HuH-7.5 (cell line): ENCODE results near the gene ANAPC10.
"Not testable (repeated sequence)": the region's sequence is repeated elsewhere in the genome, so short reads cannot be mapped to it uniquely, and the experiment has no call there.

Source experiments
- DNase-seq: peaks from one replicate; pipeline ENCODE4 v3.0.0; 2011; ENCODE audit warnings: low spot score

Gene ANAPC10

DNA sequence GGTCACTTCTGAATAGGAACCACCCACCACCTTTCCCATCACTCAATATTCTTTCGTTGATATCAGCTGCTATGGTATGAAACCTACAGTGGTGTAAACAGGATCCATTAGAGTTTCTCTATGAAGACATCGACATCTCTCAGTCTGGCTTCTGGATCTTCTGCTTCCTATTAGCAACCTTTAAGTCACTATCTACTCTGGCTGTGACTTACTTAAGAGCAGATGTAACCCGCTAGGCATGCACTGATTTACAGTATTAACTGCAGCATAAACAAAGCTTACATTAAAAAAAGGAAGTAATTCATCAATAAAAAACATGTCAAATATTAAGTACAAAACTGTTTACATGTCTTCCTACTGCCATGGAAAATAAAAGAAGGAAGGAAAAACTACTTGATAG lies 96.4 kb downstream of the ANAPC10 start:
- no peak for DNase-seq

DNA sequence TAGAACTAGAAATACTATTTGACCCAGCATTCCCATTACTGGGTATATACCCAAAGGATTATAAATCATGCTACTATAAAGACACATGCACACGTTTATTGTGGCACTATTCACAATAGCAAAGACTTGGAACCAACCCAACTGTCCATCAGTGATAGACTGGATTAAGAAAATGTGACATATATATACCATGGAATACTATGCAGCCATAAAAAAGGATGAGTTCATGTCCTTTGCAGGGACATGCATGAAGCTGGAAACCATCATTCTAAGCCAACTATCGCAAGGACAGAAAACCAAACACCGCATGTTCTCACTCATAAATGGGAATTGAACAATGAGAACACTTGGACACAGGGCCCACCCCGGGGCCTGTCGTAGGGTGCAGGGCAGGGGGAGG lies 97.3 kb downstream of the ANAPC10 start:
- not testable (repeated sequence) for DNase-seq

DNA sequence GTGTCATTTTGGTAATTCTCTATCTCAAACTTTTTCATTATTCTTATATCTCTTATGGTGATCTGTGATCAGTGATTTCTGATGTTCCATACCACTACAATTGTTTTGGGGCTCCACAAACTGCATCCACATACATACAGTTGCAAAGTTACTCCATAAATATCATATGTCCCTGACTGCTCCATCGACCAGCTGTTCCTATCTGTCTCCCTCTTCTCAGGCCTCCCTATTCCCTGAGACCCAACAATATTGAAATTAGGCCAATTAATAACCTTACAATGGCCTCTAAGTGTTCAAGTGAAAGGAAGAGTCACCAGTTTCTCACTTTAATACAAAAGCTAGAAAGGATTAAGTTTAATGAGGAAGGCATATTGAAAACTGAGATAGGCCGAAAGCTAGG lies 108.7 kb downstream of the ANAPC10 start:
- DNase-seq, result no peak

DNA sequence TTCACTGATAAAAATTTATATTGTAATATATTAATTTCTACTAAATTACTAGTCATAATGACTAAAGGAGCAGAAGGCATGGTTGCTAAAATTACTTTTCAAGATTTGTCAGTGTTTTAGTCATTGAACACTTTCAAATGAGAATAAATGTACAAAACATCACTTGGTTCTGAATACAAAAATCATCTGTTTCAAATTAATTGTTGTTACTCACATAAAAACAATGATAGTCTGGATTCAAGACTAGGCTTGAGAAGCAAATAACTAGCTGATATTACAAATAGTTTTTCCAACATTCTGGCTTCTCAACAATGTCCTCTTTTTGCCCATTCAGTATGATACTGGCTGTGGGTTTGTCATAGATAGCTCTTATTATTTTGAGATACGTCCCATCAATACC lies 112.5 kb downstream of the ANAPC10 start:
- no peak for DNase-seq

DNA sequence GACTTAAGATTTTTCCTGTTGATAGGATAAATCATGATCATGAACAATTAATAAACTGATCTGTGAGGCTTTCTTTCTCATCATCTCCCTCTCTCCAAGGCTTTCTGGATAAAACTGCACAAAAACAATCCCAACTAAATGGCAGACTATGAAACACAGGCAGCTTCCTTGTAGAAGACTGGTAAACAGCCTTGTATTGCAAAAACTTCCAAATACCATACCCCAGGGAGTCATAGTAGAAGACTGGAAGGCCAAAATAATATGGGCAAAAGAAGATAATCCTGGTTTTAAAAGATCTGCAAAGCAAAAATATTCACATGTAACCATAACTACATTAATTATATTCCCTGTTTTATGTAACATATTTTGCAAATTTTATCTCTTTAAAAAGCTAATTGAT lies 113.0 kb downstream of the ANAPC10 start:
- DNase-seq, result no peak

DNA sequence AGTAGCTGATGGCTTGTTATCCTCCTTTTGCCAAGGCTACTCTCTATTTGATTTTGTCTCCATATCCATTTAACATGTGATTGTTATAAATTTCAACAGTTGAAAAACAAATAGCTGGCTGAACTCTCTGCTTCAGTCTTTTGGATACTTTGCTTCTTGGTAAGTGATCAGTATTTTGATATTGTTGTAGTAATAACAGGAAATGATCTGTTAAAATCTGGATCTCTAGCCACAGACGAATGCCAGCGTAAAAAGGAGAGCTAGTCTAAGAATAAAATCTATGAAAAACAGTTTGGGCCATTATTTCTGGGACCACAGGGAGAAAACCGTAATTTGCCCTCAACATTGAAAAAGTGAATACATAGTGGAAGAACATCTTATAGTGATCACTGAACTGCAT lies 113.8 kb downstream of the ANAPC10 start:
- DNase-seq, result no peak

DNA sequence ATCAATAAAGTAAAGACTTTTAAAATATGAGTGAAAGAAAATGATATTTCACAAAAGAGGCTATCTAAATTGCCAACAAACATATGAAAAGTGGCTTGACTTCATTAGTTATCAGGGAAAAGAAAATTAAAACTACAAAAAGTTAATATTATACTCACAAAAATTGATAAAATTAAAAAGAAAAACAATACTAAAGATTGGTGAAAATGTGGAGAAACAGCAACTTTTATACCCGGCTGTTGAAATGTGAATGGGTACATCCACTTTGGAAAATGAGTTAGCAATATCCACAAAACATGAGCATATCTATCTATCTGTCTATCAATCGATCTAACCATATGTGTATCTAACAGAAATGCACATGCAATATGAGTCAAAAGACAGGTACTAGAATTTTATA lies 122.3 kb downstream of the ANAPC10 start:
- no peak for DNase-seq

DNA sequence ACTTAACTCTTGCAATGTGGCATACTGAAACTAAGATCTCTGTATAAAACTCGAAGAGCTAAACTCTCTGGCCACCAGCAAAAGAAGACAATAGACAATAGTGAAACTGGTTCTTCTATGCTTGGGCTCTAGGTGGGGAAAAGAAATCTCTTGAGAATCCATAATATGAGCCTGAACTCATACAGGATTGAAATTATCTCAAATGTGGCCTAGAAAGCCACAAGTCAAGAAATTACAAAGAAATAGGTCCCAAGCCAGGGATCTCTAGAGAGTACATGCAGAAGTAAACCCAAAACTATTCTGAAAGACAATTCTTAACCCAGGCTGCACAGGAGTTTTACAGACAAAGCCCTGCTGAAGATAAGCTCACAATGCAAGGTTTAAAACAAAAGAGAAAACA lies 127.4 kb downstream of the ANAPC10 start:
- no peak for DNase-seq

DNA sequence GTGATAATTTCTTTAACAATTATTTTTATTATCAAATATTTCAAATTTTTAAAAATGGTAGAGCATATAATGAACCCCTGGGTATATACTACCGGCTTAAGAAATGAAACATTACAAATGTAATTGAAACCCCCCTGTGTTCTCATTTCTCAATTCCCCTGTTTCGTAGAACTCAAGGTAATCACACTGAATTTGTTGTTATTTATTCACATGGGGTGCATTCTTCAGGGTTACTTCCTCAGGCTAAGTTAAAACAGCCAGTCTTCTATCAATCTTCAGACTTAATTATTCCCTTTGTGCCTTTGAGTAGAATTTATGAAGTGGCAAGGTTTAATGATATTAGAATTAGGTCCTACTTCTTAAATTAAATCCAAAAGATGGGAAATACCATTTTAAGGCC lies 128.2 kb downstream of the ANAPC10 start:
- no peak for DNase-seq

DNA sequence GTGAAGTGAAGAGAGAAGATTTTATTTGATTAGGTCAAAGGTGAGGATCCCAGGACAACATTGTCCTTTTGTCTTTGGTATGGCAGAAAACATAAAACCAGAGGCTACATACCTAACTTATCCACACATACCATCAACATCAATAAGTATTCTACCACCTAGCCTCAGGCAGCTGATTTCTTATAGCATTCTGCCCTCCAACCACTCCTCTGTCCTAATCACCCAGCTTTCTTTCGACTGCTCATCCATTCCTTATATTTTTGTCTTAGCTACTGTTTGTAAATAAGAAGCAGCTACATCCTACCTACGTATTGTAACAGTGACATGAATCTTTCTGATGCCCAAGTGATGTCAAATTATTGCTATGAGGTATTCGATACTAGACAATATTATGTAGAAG lies 129.4 kb downstream of the ANAPC10 start:
- DNase-seq, result no peak

DNA sequence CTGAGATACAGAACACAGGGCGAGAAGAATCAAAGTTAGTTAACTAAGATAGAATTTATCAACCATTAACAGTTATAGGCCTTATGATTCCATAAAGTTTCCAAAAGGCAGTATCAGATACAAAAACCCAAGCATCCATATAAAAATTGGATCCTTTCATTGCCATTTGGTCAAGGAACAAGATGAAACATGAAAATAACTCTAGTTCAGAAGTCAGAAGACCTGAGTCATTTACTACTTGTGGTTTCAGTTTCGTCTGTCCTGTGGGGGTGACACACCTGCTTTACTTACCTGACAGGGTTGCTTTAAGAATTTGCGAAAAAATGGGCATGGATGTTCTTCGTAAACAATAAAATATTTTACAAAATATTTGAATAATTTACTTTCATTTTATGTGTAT lies 130.8 kb downstream of the ANAPC10 start:
- DNase-seq, result no peak

DNA sequence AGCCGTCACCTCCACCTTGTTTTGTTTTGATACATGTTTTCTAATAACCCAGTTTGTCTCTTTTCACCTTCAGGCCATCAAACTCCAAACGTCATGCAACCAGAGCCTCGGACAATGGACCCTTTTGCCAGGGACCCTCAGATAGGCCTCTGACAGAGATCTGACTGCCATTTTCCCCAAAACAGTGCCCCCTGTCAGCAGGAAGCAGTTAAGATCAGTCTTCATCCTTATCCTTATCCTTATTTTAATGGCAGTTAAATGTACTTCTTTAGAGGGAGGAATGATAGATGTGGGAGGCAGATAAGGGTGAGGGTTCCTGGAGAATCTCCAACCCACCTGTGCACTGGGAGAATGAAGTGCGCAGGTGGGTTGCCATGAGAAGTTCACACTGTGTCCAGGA lies 135.7 kb downstream of the ANAPC10 start:
- DNase-seq, result no peak

DNA sequence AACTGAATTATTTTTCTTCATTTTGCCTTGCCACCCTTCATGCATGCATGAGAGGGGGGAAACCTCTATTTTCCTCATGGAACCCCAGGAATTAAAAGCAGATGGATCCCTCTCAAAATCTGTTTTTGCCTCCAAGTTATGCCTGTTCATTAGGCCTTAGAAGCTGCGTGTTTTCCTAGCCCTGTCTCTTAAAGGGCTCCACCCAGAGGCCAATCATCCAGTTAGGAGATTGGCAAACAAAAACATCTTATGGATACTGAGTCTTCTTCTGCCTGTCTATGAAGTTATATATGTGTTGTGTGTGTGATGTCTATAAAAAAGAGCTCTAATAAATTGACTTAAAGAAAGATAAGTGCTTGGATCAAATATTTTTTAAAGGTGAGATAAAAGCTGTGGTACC lies 142.9 kb downstream of the ANAPC10 start:
- DNase-seq, result no peak

DNA sequence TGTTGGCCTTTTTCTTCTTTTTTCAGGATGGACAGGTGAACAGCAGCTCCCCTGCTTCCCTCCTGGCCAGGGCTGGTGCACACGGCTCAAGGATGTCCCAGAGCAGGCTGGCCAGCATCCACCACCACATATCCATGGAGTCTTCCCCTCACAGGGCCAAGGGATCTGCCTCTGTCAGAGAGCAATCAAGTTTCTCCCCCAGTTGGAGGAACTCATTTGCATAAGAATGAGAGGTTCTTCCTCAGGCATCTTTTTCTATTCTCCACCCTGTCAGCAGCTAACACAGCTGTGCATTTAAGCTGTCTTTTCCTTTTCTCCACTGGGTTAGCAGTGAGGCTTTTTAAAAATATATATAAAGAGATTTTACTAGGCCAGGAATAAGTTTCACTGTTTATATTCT lies 143.8 kb downstream of the ANAPC10 start:
- no peak for DNase-seq

DNA sequence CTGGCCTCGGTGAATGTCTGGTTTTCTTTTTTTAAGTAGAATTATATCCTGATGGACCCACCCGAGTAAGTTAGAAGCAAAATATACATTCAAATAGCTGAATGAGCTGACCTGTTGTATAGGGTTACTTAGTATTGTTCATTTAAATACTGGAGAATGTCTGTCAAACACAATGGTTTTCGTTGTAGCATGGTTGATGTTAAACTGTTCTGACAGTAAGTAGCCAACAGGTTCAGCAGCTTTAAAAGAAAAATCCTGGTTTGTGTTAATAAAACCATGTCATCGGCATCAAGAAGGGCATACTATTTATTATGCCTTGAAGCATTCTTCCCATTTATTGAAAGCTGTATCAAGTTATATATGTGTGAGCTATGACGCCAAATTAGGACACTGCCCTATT lies 149.6 kb downstream of the ANAPC10 start:
- no peak for DNase-seq

DNA sequence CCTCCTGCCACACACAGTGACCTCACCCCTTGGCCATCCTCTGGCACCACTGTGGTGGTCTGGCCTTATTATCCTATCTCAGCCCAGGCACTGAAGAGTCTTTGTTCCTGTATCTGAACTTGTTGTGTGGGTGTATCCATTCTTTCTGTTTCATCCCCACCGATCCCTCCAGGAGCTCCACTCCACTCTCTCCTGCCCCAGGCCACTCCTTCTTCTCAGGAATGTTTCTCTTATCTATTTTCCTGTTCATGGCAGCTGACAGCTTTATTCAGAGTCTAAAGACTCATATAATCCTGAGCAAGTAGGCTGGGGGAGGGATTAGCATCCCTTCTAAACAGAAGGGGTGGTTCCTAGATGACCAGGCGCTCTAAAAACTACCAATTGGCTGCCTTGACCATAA lies 150.0 kb downstream of the ANAPC10 start:
- no peak for DNase-seq
